RWPE2 (cell line): ENCODE data around the gene ACOT11.

Source experiments
- ATAC-seq: fragments of 200-7000 bp; cut with Tn5 transposase; 3 replicates; pipeline ENCODE4 v1.9.1; 2021; ENCODE audit warnings: low read depth
- DNase-seq: peaks from one replicate; pipeline ENCODE4 v3.0.0-alpha.2; 2020; ENCODE audit warnings: low spot score
- H3K27ac ChIP-seq: fragments of 450-650 bp; 2 replicates; pipeline ENCODE4 v1.5.1; 2017; ENCODE audit warnings: mild to moderate bottlenecking; ENCODE audit not compliant: poor library complexity, severe bottlenecking
- H3K27me3 ChIP-seq: fragments of 250-450 bp; sonication (Bioruptor Pico); 2 replicates; pipeline ENCODE4 v1.5.1; 2021; ENCODE audit warnings: mild to moderate bottlenecking, moderate library complexity; ENCODE audit not compliant: insufficient read depth, poor library complexity, severe bottlenecking
- H3K36me3 ChIP-seq: fragments of 250-450 bp; sonication (Bioruptor Pico); 2 replicates; pipeline ENCODE4 v1.5.1; 2020; ENCODE audit warnings: low read depth, mild to moderate bottlenecking, moderate library complexity
- H3K4me1 ChIP-seq: fragments of 250-450 bp; sonication (Bioruptor Pico); 2 replicates; pipeline ENCODE4 v1.5.1; 2021; ENCODE audit warnings: mild to moderate bottlenecking, moderate library complexity; ENCODE audit not compliant: insufficient read depth, poor library complexity, severe bottlenecking
- H3K4me3 ChIP-seq: fragments of 250-450 bp; sonication (Bioruptor Pico); 2 replicates; pipeline ENCODE4 v1.5.1; 2021; ENCODE audit warnings: mild to moderate bottlenecking, moderate library complexity; ENCODE audit not compliant: severe bottlenecking
- H3K9me3 ChIP-seq: fragments of 250-450 bp; sonication (Bioruptor Pico); 2 replicates; pipeline ENCODE4 v1.5.1; 2021; ENCODE audit warnings: mild to moderate bottlenecking, moderate library complexity; ENCODE audit not compliant: severe bottlenecking
- TF ChIP-seq, protein P1 (sequence below): fragments of 450-650 bp; IDR thresholded peaks from one replicate; pipeline ENCODE4 v1.5.1; 2017; ENCODE audit warnings: mild to moderate bottlenecking, moderate library complexity; ENCODE audit not compliant: poor library complexity, severe bottlenecking

Gene ACOT11

DNA sequence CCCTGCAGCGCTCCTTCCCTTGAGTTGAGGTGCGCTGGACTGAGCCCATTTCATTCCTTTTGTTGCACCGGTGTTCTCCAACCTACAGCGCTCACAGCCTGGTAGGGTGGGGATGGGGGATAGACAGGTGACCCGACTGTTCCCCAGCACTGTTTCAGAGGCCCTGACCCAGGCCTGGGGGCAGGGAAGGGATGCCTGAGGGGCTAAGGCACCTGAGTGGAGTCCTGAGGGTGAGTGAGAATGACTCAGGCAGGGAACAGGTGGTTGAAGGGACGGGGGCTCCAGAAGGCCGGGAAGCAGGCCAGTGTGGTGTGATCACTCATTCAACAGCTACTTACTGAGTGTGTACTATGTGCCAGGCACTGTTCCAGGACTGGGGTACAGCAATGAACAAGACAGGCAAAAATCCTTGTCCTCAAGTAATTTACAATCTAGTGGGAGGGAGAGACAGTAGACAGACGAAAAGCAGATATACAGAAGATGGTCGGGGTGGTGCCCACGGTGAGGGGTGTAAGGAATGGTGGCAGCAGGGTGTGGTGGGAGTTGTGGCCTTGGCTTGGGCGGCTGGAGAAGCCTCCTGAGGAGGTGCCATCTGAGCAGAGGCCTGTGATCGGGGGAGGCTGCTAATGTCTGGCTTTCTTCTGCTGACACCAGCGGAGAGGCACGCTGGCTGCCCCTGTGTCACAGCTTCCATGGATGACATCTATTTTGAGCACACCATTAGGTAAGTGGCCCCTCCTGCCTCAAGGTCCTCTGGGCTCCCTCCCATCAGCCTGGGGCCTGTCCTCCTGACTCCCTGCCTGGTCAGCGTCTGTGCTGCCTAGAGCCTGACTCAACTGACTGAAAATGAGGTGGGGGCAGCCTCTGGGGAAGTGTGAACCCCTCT lies 37.4 kb downstream of the ACOT11 start:
- no peak overlapping the region for H3K27ac ChIP-seq
- H3K4me3 ChIP-seq: no peak overlapping the region
- H3K4me1 ChIP-seq: peaks cover 10% of the 10 kb centered on the region
- 0 out of 2 replicates have a peak, but pooled peaks cover 3% of the 10 kb centered on the region for H3K36me3 ChIP-seq
- TF ChIP-seq, protein P1, sequence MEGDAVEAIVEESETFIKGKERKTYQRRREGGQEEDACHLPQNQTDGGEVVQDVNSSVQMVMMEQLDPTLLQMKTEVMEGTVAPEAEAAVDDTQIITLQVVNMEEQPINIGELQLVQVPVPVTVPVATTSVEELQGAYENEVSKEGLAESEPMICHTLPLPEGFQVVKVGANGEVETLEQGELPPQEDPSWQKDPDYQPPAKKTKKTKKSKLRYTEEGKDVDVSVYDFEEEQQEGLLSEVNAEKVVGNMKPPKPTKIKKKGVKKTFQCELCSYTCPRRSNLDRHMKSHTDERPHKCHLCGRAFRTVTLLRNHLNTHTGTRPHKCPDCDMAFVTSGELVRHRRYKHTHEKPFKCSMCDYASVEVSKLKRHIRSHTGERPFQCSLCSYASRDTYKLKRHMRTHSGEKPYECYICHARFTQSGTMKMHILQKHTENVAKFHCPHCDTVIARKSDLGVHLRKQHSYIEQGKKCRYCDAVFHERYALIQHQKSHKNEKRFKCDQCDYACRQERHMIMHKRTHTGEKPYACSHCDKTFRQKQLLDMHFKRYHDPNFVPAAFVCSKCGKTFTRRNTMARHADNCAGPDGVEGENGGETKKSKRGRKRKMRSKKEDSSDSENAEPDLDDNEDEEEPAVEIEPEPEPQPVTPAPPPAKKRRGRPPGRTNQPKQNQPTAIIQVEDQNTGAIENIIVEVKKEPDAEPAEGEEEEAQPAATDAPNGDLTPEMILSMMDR: no peak
- H3K27me3 ChIP-seq: no peaks in the 10 kb centered on the region
- DNase-seq (no peak), ATAC-seq (no peak)
- H3K9me3 ChIP-seq: no peaks in the 10 kb centered on the region

DNA sequence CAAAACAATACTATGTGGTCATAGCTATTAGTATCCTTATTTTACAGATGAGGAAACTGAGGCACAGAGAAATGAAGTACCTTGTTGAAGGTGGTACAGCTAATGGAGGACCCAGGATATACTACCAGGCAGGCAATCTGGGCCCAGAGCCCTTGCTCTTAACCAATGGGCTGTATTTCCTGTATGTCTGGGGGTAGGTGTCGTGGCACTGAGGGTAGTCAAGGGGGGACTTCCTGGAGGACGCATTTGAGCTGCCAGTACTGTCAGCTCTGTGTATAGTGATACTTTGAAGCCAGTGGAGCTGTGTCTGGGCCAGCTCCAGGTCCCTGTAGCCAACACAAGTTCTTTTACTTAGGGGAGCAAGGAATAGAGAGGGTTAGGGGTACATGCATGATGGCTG lies 40.3 kb downstream of the ACOT11 start:
- no peaks in the 10 kb centered on the region for H3K4me1 ChIP-seq
- H3K9me3 ChIP-seq: no peaks in the 10 kb centered on the region
- 0 out of 2 replicates have a peak, but pooled peaks cover 3% of the 10 kb centered on the region for H3K36me3 ChIP-seq
- DNase-seq (no peak), ATAC-seq (no peak)
- no peaks in the 10 kb centered on the region for H3K27me3 ChIP-seq
- H3K4me3 ChIP-seq: no peak overlapping the region
- TF ChIP-seq, protein P1: no peak
- no peak overlapping the region for H3K27ac ChIP-seq

DNA sequence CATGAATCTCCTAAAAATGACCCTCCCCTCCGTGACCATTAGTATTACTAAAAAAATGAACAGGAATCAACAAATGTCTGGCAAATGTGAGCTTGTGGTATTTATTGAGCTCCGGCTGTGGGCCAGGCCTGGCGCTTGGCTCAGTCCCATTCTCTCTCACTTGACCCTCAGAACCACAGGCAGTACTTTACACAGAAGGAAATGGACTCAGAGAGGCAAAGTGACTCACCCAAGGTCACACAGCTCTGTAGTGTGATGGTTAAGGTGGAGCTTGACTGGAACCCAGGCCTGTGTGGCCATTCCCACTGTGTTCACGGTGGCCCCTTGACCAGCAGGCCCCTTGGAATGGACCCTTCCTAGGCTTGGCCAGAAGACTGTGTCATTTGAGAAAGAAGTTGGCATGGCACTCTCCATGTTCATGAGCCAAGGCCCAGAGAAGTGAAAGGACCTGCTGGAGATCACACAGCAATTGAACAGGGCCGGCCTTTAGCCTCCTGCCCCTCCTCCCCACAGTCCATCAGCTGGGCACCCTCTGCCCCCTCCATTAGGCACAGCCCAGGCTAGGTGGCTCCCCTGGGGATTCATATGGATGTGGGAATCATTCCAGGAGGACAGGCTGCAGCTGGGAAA lies 43.2 kb downstream of the ACOT11 start:
- TF ChIP-seq, protein P1: no peak

DNA sequence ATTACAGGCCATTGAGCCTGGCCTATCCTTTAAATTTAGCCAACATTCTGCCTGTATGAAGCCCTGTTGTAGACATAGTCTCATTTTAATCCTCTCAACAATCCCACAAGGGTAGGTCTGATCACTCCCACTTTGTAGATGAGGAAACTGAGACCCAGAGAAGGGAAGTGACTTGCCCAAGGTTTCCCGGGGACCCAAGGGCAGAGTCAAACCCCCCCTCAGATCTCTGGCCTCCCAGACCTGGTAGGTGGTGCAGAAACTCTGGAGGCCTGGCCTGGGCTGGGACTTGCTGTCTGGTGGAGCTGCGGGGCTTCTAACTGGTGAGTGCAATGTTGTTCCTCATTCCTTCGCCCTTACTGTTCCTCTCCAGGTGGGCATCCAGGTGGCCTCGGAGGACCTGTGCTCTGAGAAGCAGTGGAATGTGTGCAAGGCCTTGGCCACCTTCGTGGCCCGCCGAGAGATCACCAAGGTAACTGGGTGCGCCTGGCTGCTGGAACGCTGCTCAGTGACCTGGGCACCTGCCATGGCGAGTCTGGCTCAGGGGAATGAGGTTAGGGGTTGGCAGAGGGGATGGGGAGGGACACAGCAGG lies 45.6 kb downstream of the ACOT11 start:
- no peaks in the 10 kb centered on the region for H3K4me1 ChIP-seq
- TF ChIP-seq, protein P1: no peak
- no peaks in the 10 kb centered on the region for H3K36me3 ChIP-seq
- H3K9me3 ChIP-seq: no peaks in the 10 kb centered on the region
- H3K27ac ChIP-seq: no peak overlapping the region
- H3K27me3 ChIP-seq: no peaks in the 10 kb centered on the region
- no peak for ATAC-seq
- no peak overlapping the region for H3K4me3 ChIP-seq
- no peak for DNase-seq

More for the DNA sequence above, 43.2 kb downstream of the ACOT11 start:
- Histone ChIP-seq H3K27me3 (no peaks in the 10 kb centered on the region), H3K27ac (no peak overlapping the region), H3K36me3 (0 out of 2 replicates have a peak, but pooled peaks cover 3% of the 10 kb centered on the region), H3K4me1 (no peaks in the 10 kb centered on the region), H3K9me3 (no peaks in the 10 kb centered on the region), H3K4me3 (no peak overlapping the region)
- no peak for DNase-seq
- ATAC-seq: no peak
